GM12872 (cell line): Measurements from ENCODE around the gene COX7A2L.

Source experiments
- CTCF ChIP-seq: IDR thresholded peaks from 3 replicates; pipeline ENCODE4 v1.5.1; 2011; ENCODE audit warnings: low read depth, mild to moderate bottlenecking, low read length, moderate library complexity; ENCODE audit not compliant: insufficient read depth

Gene COX7A2L

DNA sequence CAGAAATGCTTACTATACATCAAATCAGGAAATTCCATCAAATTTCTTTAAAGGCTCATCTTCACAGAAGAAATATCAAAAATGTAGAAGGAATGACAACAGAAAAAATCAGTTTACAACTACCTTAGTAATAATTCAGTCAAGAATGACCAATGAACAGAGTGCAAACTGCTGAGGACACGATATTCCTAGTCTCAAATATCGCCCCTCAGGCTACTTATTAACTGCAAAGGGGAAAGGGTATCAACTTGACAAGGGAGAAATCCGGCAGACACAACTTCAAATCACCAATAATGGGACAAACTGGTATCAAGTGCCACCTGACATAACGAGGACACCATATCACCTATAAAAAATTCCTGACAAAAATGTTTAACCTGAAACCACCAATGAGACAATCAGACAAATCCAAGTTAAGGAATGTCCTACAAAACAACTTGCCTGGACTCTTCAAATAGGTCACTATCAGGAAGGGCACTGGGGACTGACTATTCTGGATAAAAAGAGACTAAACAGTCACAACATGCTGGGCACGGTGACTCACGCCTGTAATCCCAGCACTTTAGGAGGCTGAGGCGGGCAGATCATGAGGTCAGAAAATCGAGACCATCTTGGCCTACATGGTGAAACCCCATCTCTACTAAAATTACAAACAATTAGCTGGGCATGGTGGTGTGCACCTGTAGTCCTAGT is 12.8 kb downstream of the COX7A2L start:
- no peak for TF ChIP-seq CTCF

- TF ChIP-seq CTCF: no peak
These were observed 15.0 kb downstream of the COX7A2L start for GRCh38 chr2:42345986-42346385.

GRCh38 chr2:42342795-42343241 is 18.2 kb downstream of the COX7A2L start:
- no peak for TF ChIP-seq CTCF

GRCh38 chr2:42342061-42342794 is 18.8 kb downstream of the COX7A2L start:
- no peak for TF ChIP-seq CTCF

- no peak for TF ChIP-seq CTCF
These were observed 19.9 kb downstream of the COX7A2L start for GRCh38 chr2:42340938-42341636.

DNA sequence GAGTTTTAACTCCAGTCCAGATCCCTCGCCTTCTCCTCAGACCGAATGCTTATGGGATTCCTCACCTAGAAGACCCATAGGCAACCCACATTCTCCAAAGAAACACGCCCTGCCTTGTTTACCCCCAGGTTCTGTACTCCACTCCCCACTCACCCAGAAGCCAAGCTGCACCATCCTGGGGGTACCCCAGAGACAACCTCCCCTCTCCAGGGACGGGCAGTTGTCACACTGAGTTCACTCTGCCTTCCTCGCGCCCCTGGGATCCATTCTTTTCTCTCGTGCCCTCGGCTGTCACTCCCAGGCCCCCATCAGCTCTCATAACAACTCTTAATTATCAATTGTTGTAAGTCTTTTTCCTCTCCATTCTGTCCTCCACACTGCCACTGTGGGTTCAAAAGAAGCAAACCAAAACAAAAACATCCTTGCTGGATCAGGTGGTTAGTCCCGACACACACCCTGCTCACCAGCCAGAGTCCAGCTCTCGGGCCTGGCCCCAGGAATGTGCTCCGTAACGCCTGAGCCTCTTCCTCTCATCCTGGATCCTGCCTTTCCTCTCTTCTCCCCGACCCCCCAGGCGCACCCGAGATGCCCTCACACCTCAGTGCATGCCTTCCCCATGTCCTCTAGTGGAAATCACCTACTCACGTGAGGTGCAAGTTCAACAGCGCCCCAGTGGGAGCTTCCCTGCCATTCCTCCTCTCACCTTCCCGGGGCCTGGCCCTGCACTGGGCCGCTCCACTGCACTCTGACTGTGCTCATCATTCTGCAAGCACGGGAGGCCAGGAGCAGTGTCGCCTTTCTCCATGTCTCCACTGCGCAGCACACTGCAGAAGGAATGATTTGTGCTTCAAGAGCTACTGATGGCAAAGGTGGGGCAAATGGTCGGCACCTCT is 20.7 kb downstream of the COX7A2L start:
- no peak for TF ChIP-seq CTCF
